Measurements from ENCODE around the gene SLC7A10. TPM values are rescaled to one million over a fixed set of nuclear protein-coding genes. Genes with fewer than 3 reads are reported as not detected.

SLC7A10 gene
- total RNA-seq, 1 donor: not detected

- no peak for TF ChIP-seq CTCF (IDR thresholded peaks at IDR 0.05; ENCODE audit: extremely low read depth, low read depth, low read length)
- no peak overlapping the region for H3K4me2 ChIP-seq (ENCODE audit: insufficient read depth, low read length)
These were observed 10.0 kb downstream of the SLC7A10 start for GRCh38 chr19:33215438-33216197.

GRCh38 chr19:33214596-33214995 is 11.1 kb downstream of the SLC7A10 start:
- no peaks in the 10 kb centered on the region for H4K20me1 ChIP-seq (ENCODE audit: insufficient read depth, low read length)
- H3K36me3 ChIP-seq (ENCODE audit: insufficient read depth, low read length): no peaks in the 10 kb centered on the region
- H3K27ac ChIP-seq (ENCODE audit: low read depth, low read length): no peak overlapping the region
- no peaks in the 10 kb centered on the region for H3K4me1 ChIP-seq (ENCODE audit: insufficient read depth, low read length)
- no peaks in the 10 kb centered on the region for H3K27me3 ChIP-seq (ENCODE audit: insufficient read depth, low read length)
- peak; percentile 39 for TF ChIP-seq CTCF (IDR thresholded peaks at IDR 0.05; ENCODE audit: extremely low read depth, low read depth, low read length)
- no peaks in the 10 kb centered on the region for H3K9me3 ChIP-seq (ENCODE audit: low read depth, low read length)
- DNase-seq (ENCODE audit: insufficient read length, low spot score, missing footprints): peak; percentile 96
- no peaks in the 10 kb centered on the region for H3K79me2 ChIP-seq (ENCODE audit: insufficient read depth, low read length)
- H2AFZ ChIP-seq (ENCODE audit: low read length): no peak overlapping the region
- no peak overlapping the region for H3K4me2 ChIP-seq (ENCODE audit: insufficient read depth, low read length)
- no peak overlapping the region for H3K4me3 ChIP-seq (ENCODE audit: insufficient read depth, low read length)

More at GRCh38 chr19:33215438-33216197, 10.0 kb downstream of the SLC7A10 start:
- Histone ChIP-seq H3K4me1 (ENCODE audit: insufficient read depth, low read length) (no peaks in the 10 kb centered on the region), H2AFZ (ENCODE audit: low read length) (no peak overlapping the region), H3K36me3 (ENCODE audit: insufficient read depth, low read length) (no peaks in the 10 kb centered on the region), H3K4me3 (ENCODE audit: insufficient read depth, low read length) (no peak overlapping the region), H3K27me3 (ENCODE audit: insufficient read depth, low read length) (no peaks in the 10 kb centered on the region), H3K27ac (ENCODE audit: low read depth, low read length) (no peak overlapping the region), H3K79me2 (ENCODE audit: insufficient read depth, low read length) (no peaks in the 10 kb centered on the region), H3K9me3 (ENCODE audit: low read depth, low read length) (no peaks in the 10 kb centered on the region), H4K20me1 (ENCODE audit: insufficient read depth, low read length) (no peaks in the 10 kb centered on the region)
- no peak for DNase-seq (ENCODE audit: insufficient read length, low spot score, missing footprints)

GRCh38 chr19:33212436-33213172 is 13.0 kb downstream of the SLC7A10 start:
- Histone ChIP-seq H3K9me3 (ENCODE audit: low read depth, low read length) (no peaks in the 10 kb centered on the region), H2AFZ (ENCODE audit: low read length) (no peak overlapping the region), H3K4me2 (ENCODE audit: insufficient read depth, low read length) (no peak overlapping the region), H3K4me3 (ENCODE audit: insufficient read depth, low read length) (no peak overlapping the region), H3K4me1 (ENCODE audit: insufficient read depth, low read length) (no peaks in the 10 kb centered on the region), H3K27ac (ENCODE audit: low read depth, low read length) (no peak overlapping the region), H3K27me3 (ENCODE audit: insufficient read depth, low read length) (no peaks in the 10 kb centered on the region), H4K20me1 (ENCODE audit: insufficient read depth, low read length) (no peaks in the 10 kb centered on the region), H3K79me2 (ENCODE audit: insufficient read depth, low read length) (no peaks in the 10 kb centered on the region), H3K36me3 (ENCODE audit: insufficient read depth, low read length) (no peaks in the 10 kb centered on the region)
- no peak for TF ChIP-seq CTCF (IDR thresholded peaks at IDR 0.05; ENCODE audit: extremely low read depth, low read depth, low read length)
- DNase-seq (ENCODE audit: insufficient read length, low spot score, missing footprints): no peak

GRCh38 chr19:33211794-33212435 is 13.7 kb downstream of the SLC7A10 start:
- Histone ChIP-seq H3K4me1 (ENCODE audit: insufficient read depth, low read length) (no peaks in the 10 kb centered on the region), H3K4me3 (ENCODE audit: insufficient read depth, low read length) (no peak overlapping the region), H3K9me3 (ENCODE audit: low read depth, low read length) (no peaks in the 10 kb centered on the region), H3K36me3 (ENCODE audit: insufficient read depth, low read length) (no peaks in the 10 kb centered on the region), H3K4me2 (ENCODE audit: insufficient read depth, low read length) (no peak overlapping the region), H4K20me1 (ENCODE audit: insufficient read depth, low read length) (no peaks in the 10 kb centered on the region), H3K27me3 (ENCODE audit: insufficient read depth, low read length) (no peaks in the 10 kb centered on the region), H3K27ac (ENCODE audit: low read depth, low read length) (no peak overlapping the region), H3K79me2 (ENCODE audit: insufficient read depth, low read length) (no peaks in the 10 kb centered on the region), H2AFZ (ENCODE audit: low read length) (no peak overlapping the region)
- TF ChIP-seq CTCF (IDR thresholded peaks at IDR 0.05; ENCODE audit: extremely low read depth, low read depth, low read length): no peak
- DNase-seq (ENCODE audit: insufficient read length, low spot score, missing footprints): no peak

Measured in osteoblast (primary cell).